NCI-H2171 (cell line): Measurements from ENCODE around the gene METTL17.

Experiments
- DNase-seq: peaks from one replicate; lab custom pipeline; 2025; lab: John Stamatoyannopoulos, UW

Gene METTL17

GRCh38 chr14:21043387-21043973 is 53.7 kb downstream of the METTL17 start:
- DNase-seq = no peak

GRCh38 chr14:21043974-21044618 is 54.3 kb downstream of the METTL17 start:
- DNase-seq = no peak
